Measurements from ENCODE around the gene OVOL2. TPM values are rescaled to one million over a fixed set of nuclear protein-coding genes. Genes with fewer than 3 reads are reported as not detected.
A peak's percentile ranks its signal among the peaks of the same experiment; 100 is the strongest.

The OVOL2 gene
- polyA plus RNA-seq, 1 of the 3 experiments (the other 2 are of a cell fraction), result not detected

- ChIA-PET POLR2A (interaction anchor here (0.7 to 0.9 kb wide), 2 partner anchors 28 to 346 kb away, joined by 3 to 4 read pairs; partner anchors contain the start of gene SNX5), CTCF (interaction anchor here (0.6 to 2.9 kb wide), 40 partner anchors 9 to 514 kb away, joined by 3 to 25 read pairs (median 4); partner anchors contain the start of genes BFSP1, RRBP1 and SNX5)
- peaks cover 0 to 4% of the 10 kb centered on the region in 2 experiments; a peak in 1 of 4 replicates for H3K4me1 ChIP-seq (ENCODE audit: control insufficient read depth in 1 of 2, insufficient read depth in 2 of 2, low read depth in 1 of 2, low read length in 1 of 2)
- no peak overlapping the region; the same call in 1 of the 2 replicates for H2AFZ ChIP-seq (ENCODE audit: low read depth)
- no peak overlapping the region for H3K9ac ChIP-seq
- H3K9me3 ChIP-seq, result no peaks in the 10 kb centered on the region
- no peaks in the 10 kb centered on the region for H4K20me1 ChIP-seq (ENCODE audit: insufficient read depth)
- peak overlapping the region; percentile 53 for H3K4me2 ChIP-seq
- peaks cover 3% of the 10 kb centered on the region for H3F3A ChIP-seq (replicated peaks; ENCODE audit: insufficient read depth)
- no peaks in the 10 kb centered on the region for H3K36me3 ChIP-seq (replicated peaks in 1 of 2; ENCODE audit: control insufficient read depth in 1 of 2, insufficient read depth in 2 of 2, low read length in 1 of 2)
- H3K27ac ChIP-seq (ENCODE audit: low read depth in 2 of 2, low read length in 1 of 2), result no peak overlapping the region
- TF ChIP-seq TAF1 (IDR thresholded peaks at IDR 0.05; ENCODE audit: borderline replicate concordance, low read depth, low read length) (no peak), USF2 (IDR thresholded peaks at IDR 0.05; ENCODE audit: borderline replicate concordance, low read depth, low read length) (no peak), NFIC (IDR thresholded peaks at IDR 0.05; ENCODE audit: borderline replicate concordance) (peak; percentile 74), SMC3 (IDR thresholded peaks at IDR 0.05; ENCODE audit: low read depth, low read length) (peak; percentile 79), RAD21 (IDR thresholded peaks at IDR 0.05; ENCODE audit: low read length) (peak; percentile 89), SIN3A (IDR thresholded peaks at IDR 0.05; ENCODE audit: borderline replicate concordance, low read depth, low read length) (no peak), CTCF (IDR thresholded peaks at IDR 0.05) (peak; percentile 96), POLR2AphosphoS5 (IDR thresholded peaks at IDR 0.05; ENCODE audit: low read depth, low read length) (no peak)
- H3K9me2 ChIP-seq, result no peaks in the 10 kb centered on the region
- DNase-seq, result peak; percentile 75
- no peaks in the 10 kb centered on the region for H3K79me2 ChIP-seq (ENCODE audit: insufficient read depth)
- 19% methylated on average over 16 of the region's 16 CpGs for WGBS (ENCODE audit: low lambda C conversion rate)
- H3K27me3 ChIP-seq (ENCODE audit: insufficient read depth), result no peaks in the 10 kb centered on the region
- H3K4me3 ChIP-seq (ENCODE audit: low read depth in 2 of 2, low read length in 1 of 2), result peak overlapping the region; percentile 3 to 20; a peak in 2 of 4 replicates
Measured at GRCh38 chr20:17995967-17996819, 61.5 kb downstream of the OVOL2 start.

- Histone ChIP-seq H3K36me3 (replicated peaks in 1 of 2; ENCODE audit: control insufficient read depth in 1 of 2, insufficient read depth in 2 of 2, low read length in 1 of 2) (peaks cover 5% of the 10 kb centered on the region in 2 experiments), H2AFZ (ENCODE audit: low read depth) (no peak overlapping the region), H3K27ac (ENCODE audit: low read depth in 2 of 2, low read length in 1 of 2) (no peak overlapping the region), H3K9me3 (no peaks in the 10 kb centered on the region), H3K9ac (no peak overlapping the region), H3K27me3 (ENCODE audit: insufficient read depth) (no peaks in the 10 kb centered on the region), H3K9me2 (no peaks in the 10 kb centered on the region), H3F3A (replicated peaks; ENCODE audit: insufficient read depth) (peaks cover 3% of the 10 kb centered on the region), H3K4me3 (ENCODE audit: low read depth in 2 of 2, low read length in 1 of 2) (no peak overlapping the region), H4K20me1 (ENCODE audit: insufficient read depth) (no peaks in the 10 kb centered on the region), H3K79me2 (ENCODE audit: insufficient read depth) (peaks cover 5% of the 10 kb centered on the region; the same call in 1 of the 2 replicates), H3K4me1 (ENCODE audit: control insufficient read depth in 1 of 2, insufficient read depth in 2 of 2, low read depth in 1 of 2, low read length in 1 of 2) (peaks cover 0 to 4% of the 10 kb centered on the region in 2 experiments; a peak in 1 of 4 replicates), H3K4me2 (no peak overlapping the region)
- ChIA-PET POLR2A (interaction anchor here (0.7 kb wide), 1 partner anchor 25 kb away, joined by 3 read pairs; the partner anchor contains the start of genes MGME1 and SNX5), CTCF (interaction anchor here (0.8 kb wide), 1 partner anchor 11 kb away, joined by 3 read pairs; no protein-coding TSS in a partner anchor)
- TF ChIP-seq EZH2phosphoT487 (IDR thresholded peaks at IDR 0.05; ENCODE audit: borderline replicate concordance, low read depth) (no peak), ELF1 (IDR thresholded peaks at IDR 0.05) (no peak), CHD2 (IDR thresholded peaks at IDR 0.05; ENCODE audit: low read length, partially characterized antibody) (no peak), SMC3 (IDR thresholded peaks at IDR 0.05; ENCODE audit: low read depth, low read length) (no peak), MXI1 (IDR thresholded peaks at IDR 0.05; ENCODE audit: low read depth, low read length) (no peak), FOXM1 (IDR thresholded peaks at IDR 0.05; ENCODE audit: low read depth) (no peak), NRF1 (IDR thresholded peaks at IDR 0.05; ENCODE audit: low read depth, low read length) (no peak), ZBTB33 (IDR thresholded peaks at IDR 0.05; ENCODE audit: borderline replicate concordance, low read depth) (no peak), RXRA (IDR thresholded peaks at IDR 0.05; ENCODE audit: borderline replicate concordance, low read depth) (no peak), TCF12 (IDR thresholded peaks at IDR 0.05) (no peak), SIN3A (IDR thresholded peaks at IDR 0.05; ENCODE audit: borderline replicate concordance, low read depth, low read length) (no peak)
- DNase-seq, result no peak
- WGBS (ENCODE audit: low lambda C conversion rate), result 96% methylated on average over 3 of the region's 3 CpGs
Measured at GRCh38 chr20:17993546-17993945, 64.2 kb downstream of the OVOL2 start.
